ENCODE results near the gene TNRC6A. TPM values are rescaled to one million over a fixed set of nuclear protein-coding genes. Genes with fewer than 3 reads are reported as not detected.
A peak's percentile ranks its signal among the peaks of the same experiment; 100 is the strongest.

Gene TNRC6A
- total and polyA plus RNA-seq, 9 of the 15 experiments (the other 6 are each of a cell fraction or from before 2014, with no cell fraction given): 3.4 to 32.1 (median 26.6) TPM

DNA sequence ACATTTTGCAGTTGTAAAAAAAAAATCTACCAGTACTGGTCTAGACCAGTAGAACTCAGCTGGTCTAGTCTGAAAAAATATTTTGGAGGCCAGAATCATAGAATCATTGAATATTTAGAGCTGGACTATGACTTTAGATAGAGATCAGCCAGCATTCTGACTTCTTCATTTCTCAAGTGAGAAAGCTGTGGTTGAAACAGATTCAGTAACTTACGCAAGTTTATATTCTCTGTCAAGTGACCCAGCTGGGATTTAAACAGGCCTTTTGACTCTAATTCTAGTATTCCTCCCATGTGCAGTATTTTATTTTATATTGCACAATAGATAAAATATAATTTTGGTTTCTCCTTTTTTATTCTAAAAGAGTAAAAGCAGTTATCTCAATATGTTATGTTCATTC is 4.9 kb downstream of the TNRC6A start:
- Histone ChIP-seq H3K9ac (ENCODE audit: insufficient read depth in 1 of 2, low read depth in 2 of 2, low read length in 2 of 2) (no peak overlapping the region), H3K9me3 (replicated peaks; ENCODE audit: control insufficient read depth, insufficient read depth, low read depth, low read length) (no peaks in the 10 kb centered on the region), H3K79me2 (ENCODE audit: control insufficient read depth, insufficient read depth, low read length) (peaks cover 97% of the 10 kb centered on the region), H3K9me1 (ENCODE audit: control insufficient read depth, insufficient read depth, low read length) (no peaks in the 10 kb centered on the region), H4K20me1 (replicated peaks; ENCODE audit: control insufficient read depth, insufficient read depth, low read length) (peaks cover 22% of the 10 kb centered on the region; the same call in 1 of the 2 replicates), H3K27me3 (ENCODE audit: control insufficient read depth in 2 of 2, insufficient read depth in 2 of 2, low read length in 2 of 2) (no peaks in the 10 kb centered on the region), H3K27ac (ENCODE audit: extremely low read depth, low read depth, low read length) (no peak overlapping the region), H3K4me1 (replicated peaks in 1 of 2; ENCODE audit: control insufficient read depth in 2 of 2, insufficient read depth in 2 of 2, low read length in 2 of 2) (peaks cover 7 to 26% of the 10 kb centered on the region in 2 experiments; a peak in 4 of 5 replicates), H2AFZ (ENCODE audit: low read depth, low read length) (no peak overlapping the region), H3K4me2 (ENCODE audit: insufficient read depth, low read length) (no peak overlapping the region), H3K4me3 (no peak overlapping the region), H3K36me3 (ENCODE audit: control insufficient read depth, insufficient read depth, low read length) (peaks cover 45% of the 10 kb centered on the region)
- in situ Hi-C loops (cut with MboI) (no loop called here), intact Hi-C loops (cut with micrococcal nuclease) (no loop called here)
- TF ChIP-seq SIRT6 (IDR thresholded peaks at IDR 0.05; ENCODE audit: low read depth, low read length) (no peak), CEBPB (tag; IDR thresholded peaks at IDR 0.05) (peak; percentile 84), CEBPG (CRISPR knock-in tag; IDR thresholded peaks at IDR 0.05) (no peak), CEBPG (tag; conservative IDR thresholded peaks at IDR 0.05 in 1 of 2, IDR thresholded peaks at IDR 0.05 in 1 of 2) (peak; percentile 50 to 88; a peak in 3 of 4 replicates)
- TF ChIP-seq, protein P1, sequence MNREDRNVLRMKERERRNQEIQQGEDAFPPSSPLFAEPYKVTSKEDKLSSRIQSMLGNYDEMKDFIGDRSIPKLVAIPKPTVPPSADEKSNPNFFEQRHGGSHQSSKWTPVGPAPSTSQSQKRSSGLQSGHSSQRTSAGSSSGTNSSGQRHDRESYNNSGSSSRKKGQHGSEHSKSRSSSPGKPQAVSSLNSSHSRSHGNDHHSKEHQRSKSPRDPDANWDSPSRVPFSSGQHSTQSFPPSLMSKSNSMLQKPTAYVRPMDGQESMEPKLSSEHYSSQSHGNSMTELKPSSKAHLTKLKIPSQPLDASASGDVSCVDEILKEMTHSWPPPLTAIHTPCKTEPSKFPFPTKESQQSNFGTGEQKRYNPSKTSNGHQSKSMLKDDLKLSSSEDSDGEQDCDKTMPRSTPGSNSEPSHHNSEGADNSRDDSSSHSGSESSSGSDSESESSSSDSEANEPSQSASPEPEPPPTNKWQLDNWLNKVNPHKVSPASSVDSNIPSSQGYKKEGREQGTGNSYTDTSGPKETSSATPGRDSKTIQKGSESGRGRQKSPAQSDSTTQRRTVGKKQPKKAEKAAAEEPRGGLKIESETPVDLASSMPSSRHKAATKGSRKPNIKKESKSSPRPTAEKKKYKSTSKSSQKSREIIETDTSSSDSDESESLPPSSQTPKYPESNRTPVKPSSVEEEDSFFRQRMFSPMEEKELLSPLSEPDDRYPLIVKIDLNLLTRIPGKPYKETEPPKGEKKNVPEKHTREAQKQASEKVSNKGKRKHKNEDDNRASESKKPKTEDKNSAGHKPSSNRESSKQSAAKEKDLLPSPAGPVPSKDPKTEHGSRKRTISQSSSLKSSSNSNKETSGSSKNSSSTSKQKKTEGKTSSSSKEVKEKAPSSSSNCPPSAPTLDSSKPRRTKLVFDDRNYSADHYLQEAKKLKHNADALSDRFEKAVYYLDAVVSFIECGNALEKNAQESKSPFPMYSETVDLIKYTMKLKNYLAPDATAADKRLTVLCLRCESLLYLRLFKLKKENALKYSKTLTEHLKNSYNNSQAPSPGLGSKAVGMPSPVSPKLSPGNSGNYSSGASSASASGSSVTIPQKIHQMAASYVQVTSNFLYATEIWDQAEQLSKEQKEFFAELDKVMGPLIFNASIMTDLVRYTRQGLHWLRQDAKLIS (CRISPR knock-in tag; IDR thresholded peaks at IDR 0.05): no peak
- CTCF ChIA-PET (ENCODE audit: low intra/inter-chr PET ratio): no interaction called here
- DNase-seq (ENCODE audit: extremely low read depth in 1 of 4, low spot score in 3 of 4): no peak
- POLR2A ChIA-PET: interaction anchor here (3.0 kb wide), 1 partner anchor 11 kb away, joined by 13 read pairs; no protein-coding TSS in a partner anchor
- no peak for ATAC-seq
- WGBS (ENCODE audit: insufficient coverage, low coverage, missing lambda C conversion rate): 87% methylated on average over 1 of the region's 1 CpG
- FAIRE-seq: no peak
- no TSS peak for BruUV-seq (replicated peaks)
